Epithelial cell of proximal tubule (primary cell): ENCODE results near the gene CD44. TPM values are rescaled to one million over a fixed set of nuclear protein-coding genes. Genes with fewer than 3 reads are reported as not detected.

Experiments used
- DNase-seq: peaks from one replicate; pipeline ENCODE4 v3.0.0-alpha.2; 2011; ENCODE audit warnings: low read depth
- H3K4me3 ChIP-seq: 2 replicates; pipeline ENCODE4 v1.5.1; 2011; ENCODE audit warnings: low read depth, mild to moderate bottlenecking, low read length
- CTCF ChIP-seq: conservative IDR thresholded peaks from 2 replicates; pipeline ENCODE4 v1.5.1; 2012; ENCODE audit warnings: low read depth, mild to moderate bottlenecking, low read length
- total RNA-seq: library from RNA; depleted of rRNA; stranded (reverse); fragments of >200 nt; gene quantifications from 2 replicates; pipeline ENCODE4 v1.2.3, GENCODE V29; 2015

CD44 gene
- total RNA-seq, 1 donor from 2014 or later, result 296 TPM

- DNase-seq, result no peak
- TF ChIP-seq CTCF, result no peak
- no peak overlapping the region for H3K4me3 ChIP-seq
Measured at GRCh38 chr11:35262056-35262455, 123.1 kb downstream of the CD44 start.

- H3K4me3 ChIP-seq, result no peak overlapping the region
- no peak for DNase-seq
- no peak for TF ChIP-seq CTCF
Measured at GRCh38 chr11:35262735-35263134, 123.8 kb downstream of the CD44 start.

DNA sequence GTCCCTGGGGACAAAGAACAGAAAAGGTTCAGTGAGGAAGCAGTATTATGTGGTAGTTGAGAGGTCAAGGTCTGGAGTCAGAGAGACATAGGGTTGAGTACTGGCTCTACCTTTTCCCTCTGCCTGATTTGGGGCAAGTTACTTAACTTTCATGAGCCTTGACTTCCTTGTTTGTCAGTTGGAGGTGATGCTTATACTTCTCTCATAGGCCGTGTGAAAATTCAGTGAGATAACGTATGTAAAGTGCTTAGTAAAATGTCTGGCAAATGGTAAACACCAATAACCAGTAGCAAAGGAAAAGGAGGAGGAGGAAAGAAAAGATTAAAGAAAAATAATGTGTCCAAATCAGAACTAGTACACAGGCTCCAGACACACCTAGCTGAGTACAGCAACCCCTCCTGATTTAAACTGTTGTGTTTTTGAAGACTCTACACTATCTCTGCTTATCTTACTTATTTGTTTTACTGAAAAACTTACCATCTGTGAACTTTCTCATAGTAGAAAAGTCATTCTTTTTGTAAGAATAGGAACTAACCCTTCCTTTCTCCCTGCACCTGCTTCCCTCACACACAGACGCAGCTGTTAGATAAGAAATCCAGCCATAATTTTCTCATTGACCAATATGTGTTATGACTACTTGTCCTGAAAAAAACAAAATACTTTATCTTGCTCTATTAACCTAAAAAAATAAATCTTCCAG, 126.9 kb downstream of the CD44 start:
- TF ChIP-seq CTCF, result no peak
- no peak for DNase-seq
- H3K4me3 ChIP-seq, result no peak overlapping the region

DNA sequence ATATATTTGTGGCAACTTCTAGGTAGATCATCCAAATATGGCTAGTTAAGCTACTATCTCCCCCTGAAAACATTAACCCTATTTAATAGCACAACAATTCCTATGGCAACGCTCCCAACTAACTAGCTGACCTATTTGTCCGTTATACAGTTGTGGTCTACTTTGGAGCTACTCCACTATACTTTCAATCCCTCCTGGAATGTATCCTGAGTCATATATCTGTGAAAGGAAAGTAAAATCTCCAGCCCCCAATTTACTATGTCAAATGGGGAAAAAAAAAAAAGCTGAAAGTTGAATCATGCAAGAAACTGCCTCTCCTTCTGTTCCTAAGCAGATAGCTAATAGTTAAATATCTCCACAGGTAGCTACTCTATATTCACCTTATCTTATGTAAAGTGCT, 128.5 kb downstream of the CD44 start:
- no peak for TF ChIP-seq CTCF
- no peak for DNase-seq
- no peak overlapping the region for H3K4me3 ChIP-seq

DNA sequence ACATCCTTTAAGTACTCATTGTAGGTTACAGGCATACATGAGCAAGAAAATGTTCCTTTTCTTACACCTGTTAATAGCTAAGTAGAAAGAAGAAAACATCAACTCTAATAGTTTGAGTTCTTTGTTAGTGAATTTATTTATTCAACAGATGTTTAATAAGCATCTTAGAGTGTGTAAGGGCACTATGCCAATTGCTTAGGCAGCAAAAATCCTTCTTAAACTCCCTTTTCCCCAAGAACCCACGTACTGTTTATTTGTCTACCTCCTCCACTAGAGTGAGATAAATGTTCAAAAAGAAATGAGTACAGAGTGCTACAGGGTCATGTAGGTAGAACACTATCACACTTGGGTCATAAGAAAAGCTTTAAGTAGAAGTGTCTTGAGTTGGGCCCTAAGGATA, 131.4 kb downstream of the CD44 start:
- no peak for TF ChIP-seq CTCF
- DNase-seq, result no peak
- H3K4me3 ChIP-seq, result no peak overlapping the region

- no peak for DNase-seq
- TF ChIP-seq CTCF, result no peak
- no peak overlapping the region for H3K4me3 ChIP-seq
Measured at GRCh38 chr11:35271031-35271430, 132.1 kb downstream of the CD44 start.

GRCh38 chr11:35272391-35272902, 133.5 kb downstream of the CD44 start:
- DNase-seq, result no peak
- no peak overlapping the region for H3K4me3 ChIP-seq
- TF ChIP-seq CTCF, result no peak
